ENCODE data around the gene AKR1C8.
"Not testable (repeated sequence)": the region's sequence is repeated elsewhere in the genome, so short reads cannot be mapped to it uniquely, and the experiment has no call there.

The AKR1C8 gene

GRCh38 chr10:5165738-5166137 is 19.2 kb downstream of the AKR1C8 start:
- no peak for DNase-seq

GRCh38 chr10:5163487-5163886 is 21.5 kb downstream of the AKR1C8 start:
- no peak for DNase-seq

- no peak for DNase-seq
These were observed 25.8 kb downstream of the AKR1C8 start for GRCh38 chr10:5159126-5159525.

GRCh38 chr10:5157501-5157900 is 27.4 kb downstream of the AKR1C8 start:
- no peak for DNase-seq

GRCh38 chr10:5155951-5156350 is 29.0 kb downstream of the AKR1C8 start:
- no peak for DNase-seq

GRCh38 chr10:5151076-5151475 is 33.9 kb downstream of the AKR1C8 start:
- no peak for DNase-seq

- no peak for DNase-seq
These were observed 36.3 kb downstream of the AKR1C8 start for GRCh38 chr10:5148678-5149032.

GRCh38 chr10:5147981-5148677 is 36.8 kb downstream of the AKR1C8 start:
- no peak for DNase-seq

- no peak for DNase-seq
These were observed 37.5 kb downstream of the AKR1C8 start for GRCh38 chr10:5147255-5147980.

- DNase-seq = no peak
These were observed 38.1 kb downstream of the AKR1C8 start for GRCh38 chr10:5146920-5147254.

GRCh38 chr10:5143137-5143536 is 41.8 kb downstream of the AKR1C8 start:
- no peak for DNase-seq

GRCh38 chr10:5142199-5142598 is 42.8 kb downstream of the AKR1C8 start:
- DNase-seq = no peak

- not testable (repeated sequence) for DNase-seq
These were observed 47.3 kb downstream of the AKR1C8 start for GRCh38 chr10:5137699-5138098.

GRCh38 chr10:5136468-5137087 is 48.4 kb downstream of the AKR1C8 start:
- no peak for DNase-seq

GRCh38 chr10:5135581-5135980 is 49.4 kb downstream of the AKR1C8 start:
- no peak for DNase-seq

- no peak for DNase-seq
These were observed 59.5 kb downstream of the AKR1C8 start for GRCh38 chr10:5125315-5126044.

- no peak for DNase-seq
These were observed 61.1 kb downstream of the AKR1C8 start for GRCh38 chr10:5123886-5124285.

- DNase-seq = not testable (repeated sequence)
These were observed 65.0 kb downstream of the AKR1C8 start for GRCh38 chr10:5119997-5120396.

- no peak for DNase-seq
These were observed 67.9 kb downstream of the AKR1C8 start for GRCh38 chr10:5117026-5117425.

- DNase-seq = no peak
These were observed 68.3 kb downstream of the AKR1C8 start for GRCh38 chr10:5116621-5117020.

GRCh38 chr10:5109861-5110260 is 75.1 kb downstream of the AKR1C8 start:
- not testable (repeated sequence) for DNase-seq

GRCh38 chr10:5108658-5109416 is 76.1 kb downstream of the AKR1C8 start:
- DNase-seq = no peak
